IPS-NIHi7 (cell line): Measurements from ENCODE around the gene CD109.
A peak's percentile ranks its signal among the peaks of the same experiment; 100 is the strongest.
"Not testable (repeated sequence)": the region's sequence is repeated elsewhere in the genome, so short reads cannot be mapped to it uniquely, and the experiment has no call there.

Source experiments
- DNase-seq: peaks from one replicate; pipeline ENCODE4 v3.0.0; 2012; ENCODE audit warnings: mixed read lengths; ENCODE audit errors: extremely low spot score

Gene CD109

DNA sequence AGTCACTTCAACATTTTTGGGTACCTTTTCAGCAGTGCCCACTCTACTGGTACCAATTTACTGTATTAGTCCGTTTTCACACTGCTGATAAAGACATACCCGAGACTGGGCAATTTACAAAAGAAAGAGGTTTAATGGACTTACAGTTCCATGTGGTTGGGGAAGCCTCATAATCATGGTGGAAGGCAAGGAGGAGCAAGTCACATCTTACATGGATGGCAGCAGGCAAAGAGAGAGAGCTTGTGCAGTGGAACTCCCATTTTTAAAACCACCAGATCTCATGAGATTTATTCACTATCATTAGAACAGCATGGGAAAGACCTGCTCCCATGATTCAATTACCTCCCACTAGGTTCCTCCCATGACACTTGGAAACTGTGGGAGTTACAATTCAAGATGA is 12.4 kb upstream of the CD109 start:
- DNase-seq, result not testable (repeated sequence)

DNA sequence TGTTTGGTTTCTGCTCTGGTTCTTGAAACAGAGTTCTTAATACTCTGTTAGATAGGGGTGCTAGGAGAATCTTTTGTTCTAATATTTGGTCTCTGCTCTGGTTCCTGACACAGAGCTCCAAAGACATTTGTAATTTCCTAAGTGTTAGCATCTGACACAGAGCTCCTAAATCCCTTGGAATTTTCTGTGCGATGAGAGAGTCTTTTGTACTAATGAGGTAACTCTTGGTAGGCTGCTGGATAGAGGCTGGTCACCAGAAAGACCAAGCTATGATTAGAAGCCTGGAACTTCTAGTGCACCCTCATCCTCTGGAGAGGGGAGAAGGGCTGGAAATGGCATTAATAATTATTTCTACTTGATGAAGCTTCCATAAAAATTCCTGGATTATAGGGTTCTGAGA is 7.7 kb upstream of the CD109 start:
- no peak for DNase-seq

GRCh38 chr6:73690056-73690455 is 5.9 kb upstream of the CD109 start:
- DNase-seq, result no peak

- DNase-seq, result no peak
Observed at GRCh38 chr6:73691512-73691911, 4.5 kb upstream of the CD109 start.

DNA sequence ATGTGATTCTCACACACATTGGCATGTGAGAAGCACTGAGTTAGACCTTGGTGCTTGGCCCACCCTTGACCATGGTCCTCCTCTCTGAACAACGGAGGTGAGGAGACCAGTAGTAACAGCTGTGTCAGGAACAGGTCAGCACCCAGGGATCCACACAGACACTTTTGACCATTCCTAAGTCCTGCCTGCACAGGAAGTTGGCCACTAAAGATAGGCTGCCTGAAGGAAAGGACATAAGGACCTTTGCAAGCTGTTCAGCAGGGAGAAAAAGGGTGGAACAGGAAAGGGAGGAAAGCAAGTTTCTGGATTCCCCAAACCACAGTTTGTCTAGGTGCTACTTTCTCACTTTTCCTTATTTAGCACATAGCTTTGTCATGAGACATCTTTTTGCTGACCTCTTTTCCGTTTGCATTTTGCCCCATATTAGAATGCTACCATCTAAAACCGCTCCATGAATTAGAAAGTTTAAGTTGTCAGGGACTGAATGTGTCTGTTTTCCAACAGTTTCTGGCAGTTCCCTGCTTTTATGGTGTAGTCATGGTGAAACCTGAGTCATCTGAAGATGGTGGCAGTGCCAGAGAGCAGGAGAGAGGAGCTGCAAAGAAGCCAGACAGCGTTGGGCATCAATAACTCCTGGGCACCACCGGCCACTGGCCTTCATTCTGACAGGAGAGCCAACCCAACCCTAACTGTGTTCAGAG is 1.1 kb upstream of the CD109 start:
- DNase-seq, result no peak

GRCh38 chr6:73696966-73697655 is 1.1 kb downstream of the CD109 start:
- DNase-seq, result peak; percentile 37

- no peak for DNase-seq
Observed at GRCh38 chr6:73699676-73700459, 3.9 kb downstream of the CD109 start.

GRCh38 chr6:73702444-73702843 is 6.4 kb downstream of the CD109 start:
- DNase-seq, result no peak

DNA sequence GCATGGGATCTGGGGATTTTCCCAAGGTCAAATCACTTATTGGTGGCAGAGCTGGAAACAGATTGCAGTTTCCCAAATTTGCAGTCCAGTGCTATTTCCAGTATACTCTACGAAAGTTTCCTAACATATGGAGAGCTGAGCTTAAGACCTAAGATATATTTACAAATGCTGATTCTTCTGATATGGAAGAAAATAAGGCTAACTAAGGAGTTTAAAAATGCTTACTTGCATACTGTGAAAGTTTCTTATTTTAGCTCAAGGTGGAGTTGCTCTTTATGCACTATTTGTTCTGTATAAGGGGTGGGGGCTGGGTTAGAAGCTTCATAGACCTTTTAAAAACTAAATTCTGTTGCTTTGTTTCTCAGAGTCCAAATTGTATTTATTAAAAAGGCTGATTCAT is 7.5 kb downstream of the CD109 start:
- DNase-seq, result no peak

DNA sequence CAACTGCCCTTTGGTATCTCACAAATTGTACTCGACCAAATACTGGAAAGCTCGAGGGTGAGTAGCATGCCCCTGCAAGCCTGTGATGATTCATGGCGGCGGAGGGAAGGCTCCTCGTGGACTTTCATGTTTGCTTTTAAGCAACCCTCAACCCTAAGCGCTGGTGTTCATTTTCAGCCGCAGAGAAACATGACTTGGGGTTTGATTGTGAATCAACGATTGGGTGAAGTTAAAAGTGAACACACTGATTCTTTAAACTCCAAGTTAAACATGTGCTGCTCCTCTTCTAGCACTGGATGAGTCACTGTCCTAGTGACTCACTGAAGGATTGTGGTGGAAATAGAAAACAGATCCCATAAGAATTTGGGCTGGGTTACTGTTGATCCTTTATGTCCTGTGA is 8.3 kb downstream of the CD109 start:
- no peak for DNase-seq

DNA sequence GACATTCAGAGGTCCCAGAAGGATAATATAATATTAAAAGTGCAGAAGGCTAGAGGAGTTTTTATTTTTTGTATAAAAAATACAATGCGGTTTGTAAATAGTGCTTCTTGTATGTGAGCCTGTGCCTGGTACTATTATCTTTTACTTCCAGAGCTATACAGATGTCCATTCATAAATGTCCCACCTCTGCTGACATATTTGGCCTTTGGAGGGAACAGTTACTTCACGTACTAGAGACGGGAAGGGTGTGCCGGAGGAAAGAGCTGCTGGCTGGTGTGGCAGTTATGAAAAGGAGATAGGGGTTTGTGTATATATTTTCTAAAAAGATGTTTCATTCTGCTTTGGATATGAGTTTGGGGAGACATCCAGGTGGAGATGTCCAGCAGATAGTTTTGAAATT is 8.8 kb downstream of the CD109 start:
- no peak for DNase-seq

GRCh38 chr6:73706971-73707370 is 11.0 kb downstream of the CD109 start:
- no peak for DNase-seq

DNA sequence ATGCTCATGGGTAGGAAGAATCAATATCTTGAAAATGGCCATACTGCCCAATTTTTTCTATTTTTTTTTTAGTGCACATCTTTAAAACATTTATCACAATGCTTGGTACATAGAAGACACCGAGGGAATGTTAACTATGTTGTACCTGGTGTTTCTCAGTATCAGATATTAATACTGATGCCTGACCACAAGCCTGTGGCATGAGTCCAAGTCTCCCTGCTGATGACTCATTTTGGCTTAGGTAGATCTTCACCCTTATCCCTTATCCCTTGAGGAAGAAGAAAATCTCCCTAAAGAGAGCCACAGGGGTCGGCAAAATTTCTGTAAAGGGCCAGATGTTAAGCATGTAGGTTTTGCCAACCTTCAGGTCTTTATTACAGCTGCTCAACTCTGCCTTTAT is 14.5 kb downstream of the CD109 start:
- no peak for DNase-seq

GRCh38 chr6:73710948-73711347 is 14.9 kb downstream of the CD109 start:
- DNase-seq, result no peak

- no peak for DNase-seq
Observed at GRCh38 chr6:73712535-73713173, 16.7 kb downstream of the CD109 start.

DNA sequence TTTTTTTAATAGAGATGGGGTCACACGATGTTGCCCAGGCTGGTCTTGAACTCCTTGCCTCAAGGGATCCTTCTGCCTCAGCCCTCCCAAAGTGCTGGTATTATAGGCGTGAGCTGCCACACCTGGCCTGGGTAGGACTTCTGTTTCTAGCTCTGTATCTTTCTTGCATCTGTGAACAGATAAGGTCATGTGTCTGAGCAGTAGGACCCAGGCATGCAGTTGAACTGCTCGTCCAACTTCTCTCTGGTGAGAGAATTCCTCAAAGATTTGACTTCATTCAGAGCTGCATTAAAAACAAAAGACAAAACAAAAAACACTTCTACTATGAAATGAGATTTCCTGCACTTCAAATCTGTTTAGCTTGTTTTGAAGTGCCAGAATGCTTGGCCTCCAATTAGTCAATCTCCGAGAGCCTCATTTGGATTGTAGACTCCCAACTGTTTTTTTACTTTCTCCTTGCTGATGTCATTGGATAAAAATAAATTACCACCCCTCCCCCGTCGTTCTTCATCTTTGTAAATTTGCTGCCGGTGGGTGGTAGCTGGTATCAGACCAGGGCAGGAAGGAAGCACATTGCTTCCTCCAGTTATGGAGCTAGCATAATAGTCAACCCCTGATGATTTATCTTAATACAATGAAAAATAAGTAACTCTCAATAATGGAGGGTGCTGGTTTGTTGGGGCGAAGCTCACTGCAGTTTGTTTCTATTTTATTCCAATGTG is 17.6 kb downstream of the CD109 start:
- DNase-seq, result no peak

DNA sequence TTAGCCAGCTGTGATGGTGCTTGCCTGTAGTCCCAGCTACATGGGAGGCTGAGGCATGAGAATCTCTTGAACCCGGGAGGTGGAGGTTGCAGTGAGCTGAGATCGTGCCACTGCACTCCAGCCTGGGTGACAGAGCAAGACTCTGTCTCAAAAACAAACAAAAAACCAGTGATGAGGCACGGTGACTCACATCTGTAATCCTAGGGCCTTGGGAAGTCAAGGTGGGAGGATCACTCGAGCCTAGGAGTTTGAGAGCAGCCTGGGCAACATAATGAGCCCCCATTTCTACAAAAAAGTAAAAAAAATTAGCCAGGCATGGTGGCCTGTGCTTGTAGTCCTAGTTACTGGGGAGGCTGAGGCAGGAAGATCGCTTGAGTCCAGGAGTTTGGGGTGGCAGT is 19.1 kb downstream of the CD109 start:
- DNase-seq, result not testable (repeated sequence)

DNA sequence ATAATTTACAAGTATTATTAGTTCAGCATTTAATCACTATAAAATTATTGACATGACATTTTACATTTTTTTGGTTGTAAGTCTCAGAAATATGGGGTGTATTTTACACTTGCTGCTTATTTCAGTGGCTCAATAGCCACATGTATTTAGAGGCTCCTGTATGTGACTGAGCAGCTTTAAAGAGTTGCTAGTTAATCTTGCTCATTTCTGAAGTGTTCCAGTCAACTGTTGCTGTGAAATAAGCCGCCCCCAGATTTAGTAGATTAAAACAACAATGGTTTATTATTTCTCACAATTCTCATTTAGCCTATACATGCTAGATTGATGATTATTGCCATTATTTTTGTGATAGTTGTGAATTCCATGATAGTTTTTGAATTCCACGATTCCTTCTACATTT is 23.0 kb downstream of the CD109 start:
- no peak for DNase-seq

DNA sequence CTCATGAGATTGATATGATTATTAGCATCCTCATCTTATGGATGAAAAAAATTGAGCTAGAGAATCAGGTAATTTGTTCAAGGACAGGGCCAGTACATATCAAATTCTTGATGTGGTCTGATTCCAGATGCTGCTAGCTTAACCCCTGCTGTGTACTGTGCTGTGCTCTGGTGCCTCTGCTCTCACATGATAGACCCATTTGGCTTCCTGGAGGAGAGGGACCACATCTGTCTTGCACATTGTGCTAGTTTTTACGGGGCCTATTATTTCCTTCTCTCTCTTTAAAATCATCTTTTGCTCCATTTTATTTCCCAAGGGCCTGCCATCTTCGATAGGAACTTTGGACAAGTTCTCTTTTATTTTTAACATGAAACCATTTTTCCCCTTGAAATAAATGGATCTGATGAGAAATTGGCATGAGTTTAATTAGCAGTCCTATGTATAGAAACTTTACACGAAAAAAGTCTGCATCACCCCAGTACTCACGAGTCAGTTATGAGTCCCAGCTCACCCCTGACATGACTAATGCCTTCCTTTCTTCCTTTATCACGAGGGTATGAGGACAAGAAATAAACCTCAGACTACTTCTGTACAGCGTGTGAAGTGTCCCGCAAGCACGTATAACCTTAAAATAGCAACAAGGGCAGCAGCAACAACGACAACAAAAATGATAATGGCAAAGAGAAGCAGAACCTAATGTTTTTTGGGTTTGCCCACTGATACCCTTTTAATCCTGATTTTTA is 26.5 kb downstream of the CD109 start:
- DNase-seq, result no peak

DNA sequence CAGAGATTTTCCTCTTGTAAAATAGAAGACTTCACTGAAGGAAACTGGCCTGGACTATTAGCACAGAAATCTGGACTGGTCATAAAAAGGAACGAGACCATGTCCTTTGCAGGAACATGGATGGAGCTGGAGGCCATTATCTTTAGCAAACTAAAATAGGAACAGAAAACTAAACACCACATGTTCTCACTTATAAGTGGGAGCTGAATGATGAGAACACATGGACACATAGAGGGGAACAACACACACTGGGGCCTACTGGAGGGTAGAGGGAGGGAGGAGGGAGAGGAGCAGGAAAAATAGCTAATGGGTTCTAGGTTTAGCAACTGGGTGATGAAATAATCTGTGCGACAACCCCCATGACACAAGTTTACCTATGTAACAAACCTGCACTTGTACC is 27.5 kb downstream of the CD109 start:
- DNase-seq, result not testable (repeated sequence)

- no peak for DNase-seq
Observed at GRCh38 chr6:73724389-73724788, 28.4 kb downstream of the CD109 start.
